Lower leg skin (tissue), 4 donors: ENCODE measurements around the gene CHST14. TPM values are rescaled to one million over a fixed set of nuclear protein-coding genes. Genes with fewer than 3 reads are reported as not detected.

Source experiments
- DNase-seq, 2 donors: peaks; one replicate each; pipeline ENCODE4 v3.0.0-alpha.2; 2019; ENCODE audit warnings: low spot score in 2 of 2
- H3K4me3 ChIP-seq: fragments of 200-600 bp; sonication (generic); 2 replicates; pipeline ENCODE4 v1.5.1; 2017; ENCODE audit warnings: mild to moderate bottlenecking, low read depth; ENCODE audit not compliant: poor library complexity, severe bottlenecking
- CTCF ChIP-seq, 3 donors: fragments of 450-650 bp; IDR thresholded peaks; one replicate each; pipeline ENCODE4 v1.5.1; 2016; ENCODE audit warnings: antibody characterized with exemption in 3 of 3, mild to moderate bottlenecking in 3 of 3, moderate library complexity in 2 of 3
- POLR2A ChIP-seq, 2 donors: fragments of 450-650 bp; IDR thresholded peaks; one replicate each; pipeline ENCODE4 v1.6.1; 2016 to 2017; ENCODE audit warnings: antibody characterized with exemption in 2 of 2, mild to moderate bottlenecking in 1 of 2, moderate library complexity in 1 of 2
- WGBS, 2 donors: methylation state at CpG; one replicate each; pipeline ENCODE4 v1.1.5; 2018; 5-methylcytosine and 5-hydroxymethylcytosine counted together
- intact Hi-C: fragments of 100-400 bp; cut with DNase I; formaldehyde crosslinking; loops from one replicate; pipeline ENCODE4 v1.15.0; 2023; ENCODE audit warnings: low total_unique reads
- total RNA-seq, 4 donors: library from RNA; depleted of rRNA; stranded (reverse); fragments of >200 nt; gene quantifications; one replicate each; pipeline ENCODE4 v1.1.0, GENCODE V29; 2016

CHST14 gene
- total RNA-seq, 4 donors from 2014 or later = 5.6 to 10.0 (median 8.8) TPM

GRCh38 chr15:40463886-40464545 is 6.8 kb upstream of the CHST14 start:
- 84 to 89% methylated on average over 13 to 14 of the region's 14 CpGs for WGBS, 2 donors
- H3K4me3 ChIP-seq = no peak overlapping the region
- TF ChIP-seq CTCF (IDR thresholded peaks at IDR 0.05) = no peak
- TF ChIP-seq POLR2A (IDR thresholded peaks at IDR 0.05) = no peak
- intact Hi-C loops = no loop called here
- no peak for DNase-seq

- 84 to 91% methylated on average over 3 of the region's 3 CpGs for WGBS, 2 donors
- H3K4me3 ChIP-seq = no peak overlapping the region
These were observed 6.1 kb upstream of the CHST14 start for GRCh38 chr15:40464595-40465185.

GRCh38 chr15:40465939-40466338 is 4.8 kb upstream of the CHST14 start:
- WGBS, 2 donors = 98% methylated on average over 9 to 10 of the region's 10 CpGs
- TF ChIP-seq POLR2A (IDR thresholded peaks at IDR 0.05) (no peak), CTCF (IDR thresholded peaks at IDR 0.05) (no peak)
- no peak for DNase-seq
- intact Hi-C loops = no loop called here
- H3K4me3 ChIP-seq = no peak overlapping the region

More at GRCh38 chr15:40464595-40465185, 6.1 kb upstream of the CHST14 start:
- TF ChIP-seq CTCF (IDR thresholded peaks at IDR 0.05) (no peak), POLR2A (IDR thresholded peaks at IDR 0.05) (no peak)
- intact Hi-C loops = no loop called here
- no peak for DNase-seq

- intact Hi-C loops = no loop called here
- no peak overlapping the region for H3K4me3 ChIP-seq
- 55 to 64% methylated on average over 7 of the region's 7 CpGs for WGBS, 2 donors
- DNase-seq = no peak
- TF ChIP-seq POLR2A (IDR thresholded peaks at IDR 0.05) = no peak
- TF ChIP-seq CTCF (IDR thresholded peaks at IDR 0.05) = no peak
These were observed 4.1 kb upstream of the CHST14 start for GRCh38 chr15:40466426-40467260.

- no peak for DNase-seq
- no peak overlapping the region for H3K4me3 ChIP-seq
- TF ChIP-seq CTCF (IDR thresholded peaks at IDR 0.05) = no peak
- no peak for TF ChIP-seq POLR2A (IDR thresholded peaks at IDR 0.05)
- intact Hi-C loops = no loop called here
These were observed 3.5 kb upstream of the CHST14 start for GRCh38 chr15:40467261-40467615.
